NCI-H1105 treated with DMSO at 0.1 percent for 48 hours (cell line): ENCODE data around the gene LRRC37B.
A peak's percentile ranks its signal among the peaks of the same experiment; 100 is the strongest.
"Not testable (repeated sequence)": the region's sequence is repeated elsewhere in the genome, so short reads cannot be mapped to it uniquely, and the experiment has no call there.

Source experiments
- DNase-seq: peaks from one replicate; lab custom pipeline; 2025; lab: John Stamatoyannopoulos, UW

Gene LRRC37B

GRCh38 chr17:32006957-32007462 lies at the start of gene LRRC37B:
LRRC37B (plus strand) TSS chr17:32007383; CDS start chr17:32021393, 14,010 bp downstream.
- peak; percentile 65 for DNase-seq

- DNase-seq, result not testable (repeated sequence)
Measured at GRCh38 chr17:31964131-31964530, 43.1 kb upstream of the LRRC37B start.

GRCh38 chr17:31967648-31968047 lies 39.5 kb upstream of the LRRC37B start:
- no peak for DNase-seq

GRCh38 chr17:31970416-31970815 lies 36.8 kb upstream of the LRRC37B start:
- DNase-seq, result not testable (repeated sequence)

GRCh38 chr17:31974269-31975071 lies 32.7 kb upstream of the LRRC37B start:
- not testable (repeated sequence) for DNase-seq

GRCh38 chr17:31975391-31975790 lies 31.8 kb upstream of the LRRC37B start:
- not testable (repeated sequence) for DNase-seq

- DNase-seq, result not testable (repeated sequence)
Measured at GRCh38 chr17:31991821-31992220, 15.4 kb upstream of the LRRC37B start.

- no peak for DNase-seq
Measured at GRCh38 chr17:31997005-31997404, 10.2 kb upstream of the LRRC37B start.

GRCh38 chr17:32007463-32008298 lies 498 bp downstream of the LRRC37B start:
- DNase-seq, result peak; percentile 36

GRCh38 chr17:32009262-32009542 lies 2.0 kb downstream of the LRRC37B start:
- no peak for DNase-seq

- no peak for DNase-seq
Measured at GRCh38 chr17:32010114-32010513, 2.9 kb downstream of the LRRC37B start.

GRCh38 chr17:32015245-32016013 lies 8.2 kb downstream of the LRRC37B start:
- DNase-seq, result peak; percentile 89

- DNase-seq, result no peak
Measured at GRCh38 chr17:32016231-32016630, 9.0 kb downstream of the LRRC37B start.

- DNase-seq, result no peak
Measured at GRCh38 chr17:32019228-32019627, 12.0 kb downstream of the LRRC37B start.

GRCh38 chr17:32020943-32021614 lies 13.9 kb downstream of the LRRC37B start:
- DNase-seq, result no peak

- DNase-seq, result no peak
Measured at GRCh38 chr17:32021615-32021955, 14.4 kb downstream of the LRRC37B start.

GRCh38 chr17:32022554-32022953 lies 15.4 kb downstream of the LRRC37B start:
- DNase-seq, result not testable (repeated sequence)

GRCh38 chr17:32027271-32027670 lies 20.1 kb downstream of the LRRC37B start:
- DNase-seq, result not testable (repeated sequence)

GRCh38 chr17:32033223-32033622 lies 26.0 kb downstream of the LRRC37B start:
- no peak for DNase-seq

- DNase-seq, result not testable (repeated sequence)
Measured at GRCh38 chr17:32033812-32034211, 26.6 kb downstream of the LRRC37B start.

- not testable (repeated sequence) for DNase-seq
Measured at GRCh38 chr17:32040246-32040645, 33.1 kb downstream of the LRRC37B start.
